Transverse colon (tissue), 4 donors: ENCODE data around the gene SARDH. TPM values are rescaled to one million over a fixed set of nuclear protein-coding genes. Genes with fewer than 3 reads are reported as not detected.
"Not testable (repeated sequence)": the region's sequence is repeated elsewhere in the genome, so short reads cannot be mapped to it uniquely, and the experiment has no call there.

Experiments
- DNase-seq: peaks from one replicate; pipeline ENCODE4 v3.0.0-alpha.2; 2019
- H3K27ac ChIP-seq, 4 donors: fragments of 200-600 bp; sonication (generic); 2 replicates each; pipeline ENCODE4 v1.5.1; 2016 to 2018; ENCODE audit warnings: inconsistent platforms in 4 of 4
- H3K27me3 ChIP-seq: fragments of 200-600 bp; sonication (generic); 2 replicates; pipeline ENCODE4 v1.5.1; 2017; ENCODE audit warnings: inconsistent platforms
- H3K36me3 ChIP-seq, 4 donors: fragments of 200-600 bp; sonication (generic); 2 replicates each; pipeline ENCODE4 v1.5.1; 2017 to 2019; ENCODE audit warnings: inconsistent platforms in 4 of 4
- H3K4me1 ChIP-seq, 4 donors: fragments of 200-600 bp; sonication (generic); 2 replicates each; pipeline ENCODE4 v1.5.1; 2017 to 2020; ENCODE audit warnings: inconsistent platforms in 4 of 4
- H3K4me3 ChIP-seq, 4 donors: fragments of 200-600 bp; sonication (generic); 1 replicate in 1 of 4; 2 replicates in 3 of 4; pipeline versions ENCODE4 v1.5.1 to v1.6.1; 2017 to 2019; ENCODE audit warnings: inconsistent platforms in 4 of 4
- H3K9me3 ChIP-seq, 2 donors: fragments of 200-600 bp; sonication (generic); 2 replicates each; pipeline ENCODE4 v1.5.1; 2017 to 2019; ENCODE audit warnings: inconsistent platforms in 2 of 2
- EP300 ChIP-seq: sonication (generic); formaldehyde crosslinking; IDR thresholded peaks from one replicate; pipeline ENCODE4 v1.6.1; 2017; ENCODE audit warnings: antibody characterized with exemption, low read depth
- POLR2A ChIP-seq: fragments of 450-650 bp; IDR thresholded peaks from one replicate; pipeline ENCODE4 v1.6.1; 2016; ENCODE audit warnings: antibody characterized with exemption, mild to moderate bottlenecking, moderate library complexity
- POLR2AphosphoS5 ChIP-seq, 3 donors: sonication (generic); formaldehyde crosslinking; IDR thresholded peaks; one replicate each; pipeline ENCODE4 v1.6.1; 2016; ENCODE audit warnings: antibody characterized with exemption in 3 of 3
- WGBS, 2 donors: methylation state at CpG; one replicate each; pipeline ENCODE4 v1.1.5; 2018; ENCODE audit warnings: low coverage in 1 of 2; 5-methylcytosine and 5-hydroxymethylcytosine counted together
- in situ Hi-C, 4 donors: fragments of 200-750 bp; cut with MboI; loops; one replicate each; pipeline versions ENCODE4 v1.15.0 to v1.15.1; 2017; ENCODE audit warnings: low sequenced_read_pairs in 3 of 4, low pct_ligation_motif_present in 1 of 4, low pct_unique_long_range_greater_than_20kb in 1 of 4
- intact Hi-C: fragments of 100-400 bp; cut with DNase I; formaldehyde crosslinking; loops from one replicate; pipeline ENCODE4 v1.15.1; 2023; ENCODE audit warnings: low total_unique reads
- total RNA-seq, 4 donors: library from RNA; depleted of rRNA; stranded (reverse); fragments of >200 nt; gene quantifications; one replicate each; pipeline ENCODE4 v1.1.0, GENCODE V29; 2016
- TF ChIP-seq, protein P1 (sequence below), 5 experiments: fragments of 200-600 bp in 3 of 5; fragments of 450-650 bp in 2 of 5; sonication (generic) in 3 of 5; IDR thresholded peaks; 1 replicate in 2 of 5; 2 replicates in 3 of 5; pipeline ENCODE4 v1.5.1; 2016 to 2017; ENCODE audit warnings: antibody characterized with exemption in 5 of 5, inconsistent platforms in 3 of 5, mild to moderate bottlenecking in 2 of 5, moderate library complexity in 1 of 5

SARDH gene
- total RNA-seq, 4 donors from 2014 or later = 0.68 to 1.1 (median 0.95) TPM; not detected in 1

GRCh38 chr9:133679466-133680061 is 58.6 kb downstream of the SARDH start:
- no peak overlapping the region for H3K27ac ChIP-seq
- 71 to 100% methylated on average over 1 to 35 of the region's 35 CpGs for WGBS, 2 donors
- no peaks in the 10 kb centered on the region for H3K9me3 ChIP-seq
- peaks cover 0 to 14% (median 0%) of the 10 kb centered on the region in 4 donors for H3K4me1 ChIP-seq
- TF ChIP-seq POLR2A (no peak), EP300 (no peak), POLR2AphosphoS5 (IDR thresholded peaks at IDR 0.05) (no peak)
- TF ChIP-seq, protein P1, sequence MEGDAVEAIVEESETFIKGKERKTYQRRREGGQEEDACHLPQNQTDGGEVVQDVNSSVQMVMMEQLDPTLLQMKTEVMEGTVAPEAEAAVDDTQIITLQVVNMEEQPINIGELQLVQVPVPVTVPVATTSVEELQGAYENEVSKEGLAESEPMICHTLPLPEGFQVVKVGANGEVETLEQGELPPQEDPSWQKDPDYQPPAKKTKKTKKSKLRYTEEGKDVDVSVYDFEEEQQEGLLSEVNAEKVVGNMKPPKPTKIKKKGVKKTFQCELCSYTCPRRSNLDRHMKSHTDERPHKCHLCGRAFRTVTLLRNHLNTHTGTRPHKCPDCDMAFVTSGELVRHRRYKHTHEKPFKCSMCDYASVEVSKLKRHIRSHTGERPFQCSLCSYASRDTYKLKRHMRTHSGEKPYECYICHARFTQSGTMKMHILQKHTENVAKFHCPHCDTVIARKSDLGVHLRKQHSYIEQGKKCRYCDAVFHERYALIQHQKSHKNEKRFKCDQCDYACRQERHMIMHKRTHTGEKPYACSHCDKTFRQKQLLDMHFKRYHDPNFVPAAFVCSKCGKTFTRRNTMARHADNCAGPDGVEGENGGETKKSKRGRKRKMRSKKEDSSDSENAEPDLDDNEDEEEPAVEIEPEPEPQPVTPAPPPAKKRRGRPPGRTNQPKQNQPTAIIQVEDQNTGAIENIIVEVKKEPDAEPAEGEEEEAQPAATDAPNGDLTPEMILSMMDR (IDR thresholded peaks at IDR 0.05) = no peak
- H3K27me3 ChIP-seq = no peaks in the 10 kb centered on the region
- intact Hi-C loops = no loop called here
- no peak overlapping the region for H3K4me3 ChIP-seq
- H3K36me3 ChIP-seq = no peaks in the 10 kb centered on the region
- no peak for DNase-seq
- in situ Hi-C loops = no loop called here

- WGBS, 2 donors = 71% methylated on average over 15 of the region's 15 CpGs; no CpG with 5 or more reads in 1 of the 2 donors
- H3K27ac ChIP-seq = no peak overlapping the region
- TF ChIP-seq EP300 (no peak), POLR2A (no peak), POLR2AphosphoS5 (IDR thresholded peaks at IDR 0.05) (no peak)
- TF ChIP-seq, protein P1 (IDR thresholded peaks at IDR 0.05) = no peak
Observed at GRCh38 chr9:133679056-133679455, 59.1 kb downstream of the SARDH start.

GRCh38 chr9:133677126-133678010 is 60.8 kb downstream of the SARDH start:
- in situ Hi-C loops = no loop called here
- H3K4me1 ChIP-seq = no peaks in the 10 kb centered on the region
- TF ChIP-seq, protein P1 (IDR thresholded peaks at IDR 0.05) = no peak
- TF ChIP-seq POLR2A (no peak), EP300 (no peak), POLR2AphosphoS5 (IDR thresholded peaks at IDR 0.05) (no peak)
- DNase-seq = no peak
- H3K36me3 ChIP-seq = no peaks in the 10 kb centered on the region
- no peaks in the 10 kb centered on the region for H3K9me3 ChIP-seq
- no peak overlapping the region for H3K4me3 ChIP-seq
- no peaks in the 10 kb centered on the region for H3K27me3 ChIP-seq
- WGBS, 2 donors = 76 to 80% methylated on average over 5 to 16 of the region's 17 CpGs
- intact Hi-C loops = no loop called here
- H3K27ac ChIP-seq = no peak overlapping the region

More at GRCh38 chr9:133679056-133679455, 59.1 kb downstream of the SARDH start:
- intact Hi-C loops = no loop called here
- no peaks in the 10 kb centered on the region for H3K36me3 ChIP-seq
- no peaks in the 10 kb centered on the region for H3K9me3 ChIP-seq
- H3K4me3 ChIP-seq = no peak overlapping the region
- in situ Hi-C loops = no loop called here
- H3K4me1 ChIP-seq = peaks cover 0 to 10% (median 0%) of the 10 kb centered on the region in 4 donors
- H3K27me3 ChIP-seq = no peaks in the 10 kb centered on the region
- DNase-seq = no peak

- no peaks in the 10 kb centered on the region for H3K9me3 ChIP-seq
- H3K4me1 ChIP-seq = no peaks in the 10 kb centered on the region
- H3K27me3 ChIP-seq = no peaks in the 10 kb centered on the region
- in situ Hi-C loops = no loop called here
- H3K4me3 ChIP-seq = no peak overlapping the region
- WGBS, 2 donors = 64 to 72% methylated on average over 4 to 10 of the region's 10 CpGs
- intact Hi-C loops = no loop called here
- TF ChIP-seq POLR2AphosphoS5 (IDR thresholded peaks at IDR 0.05) (no peak), EP300 (no peak), POLR2A (no peak)
- TF ChIP-seq, protein P1 (IDR thresholded peaks at IDR 0.05) = no peak
- no peak overlapping the region for H3K27ac ChIP-seq
- no peaks in the 10 kb centered on the region for H3K36me3 ChIP-seq
- no peak for DNase-seq
Observed at GRCh38 chr9:133676450-133676849, 61.7 kb downstream of the SARDH start.

- H3K27ac ChIP-seq, in situ Hi-C loops, H3K4me1 ChIP-seq, H3K36me3 ChIP-seq, H3K4me3 ChIP-seq, H3K9me3 ChIP-seq, intact Hi-C loops, H3K27me3 ChIP-seq, DNase-seq: not testable (repeated sequence)
- 93 to 100% methylated on average over 3 of the region's 3 CpGs for WGBS, 2 donors
Observed at GRCh38 chr9:133675796-133676195, 62.4 kb downstream of the SARDH start.
